Tibial nerve (tissue), 4 donors: ENCODE measurements around the gene PARD3B. TPM values are rescaled to one million over a fixed set of nuclear protein-coding genes. Genes with fewer than 3 reads are reported as not detected.

Experiments
- DNase-seq, 2 donors: peaks; one replicate each; pipeline ENCODE4 v3.0.0-alpha.2; 2019; ENCODE audit warnings: low spot score in 2 of 2
- H3K27ac ChIP-seq, 4 donors: fragments of 200-600 bp; sonication (generic) in 3 of 4; one replicate each; pipeline ENCODE4 v1.5.1; 2017 to 2019; ENCODE audit warnings: mild to moderate bottlenecking in 1 of 4
- H3K27me3 ChIP-seq, 2 donors: fragments of 200-600 bp; sonication (generic) in 1 of 2; one replicate each; pipeline versions ENCODE4 v1.5.1 to v1.6.0; 2017 to 2019
- H3K36me3 ChIP-seq, 3 donors: fragments of 200-600 bp; sonication (generic); one replicate each; pipeline ENCODE4 v1.5.1; 2018 to 2019
- H3K4me1 ChIP-seq, 4 donors: fragments of 200-600 bp; sonication (generic) in 3 of 4; one replicate each; pipeline ENCODE4 v1.5.1; 2017 to 2019
- H3K4me3 ChIP-seq, 4 donors: fragments of 200-600 bp; sonication (generic) in 3 of 4; one replicate each; pipeline ENCODE4 v1.5.1; 2017 to 2019; ENCODE audit warnings: mild to moderate bottlenecking in 1 of 4, moderate library complexity in 1 of 4
- H3K9me3 ChIP-seq, 4 donors: fragments of 200-600 bp; sonication (generic) in 3 of 4; one replicate each; pipeline ENCODE4 v1.5.1; 2017 to 2019
- CTCF ChIP-seq, 5 experiments: fragments of 200-600 bp in 3 of 5; fragments of 450-650 bp in 2 of 5; sonication (generic) in 3 of 5; IDR thresholded peaks; one replicate each; pipeline ENCODE4 v1.5.1; 2016 to 2019; ENCODE audit warnings: antibody characterized with exemption in 5 of 5, mild to moderate bottlenecking in 3 of 5, moderate library complexity in 2 of 5
- EP300 ChIP-seq, 2 donors: sonication (generic); formaldehyde crosslinking; IDR thresholded peaks; one replicate each; pipeline ENCODE4 v1.6.1; 2017; ENCODE audit warnings: antibody characterized with exemption in 2 of 2, mild to moderate bottlenecking in 1 of 2
- POLR2A ChIP-seq, 2 donors: fragments of 450-650 bp; IDR thresholded peaks; one replicate each; pipeline ENCODE4 v1.6.1; 2017; ENCODE audit warnings: antibody characterized with exemption in 2 of 2, mild to moderate bottlenecking in 2 of 2, moderate library complexity in 2 of 2
- WGBS, 2 donors: methylation state at CpG; one replicate each; pipeline ENCODE4 v1.1.5; 2018; 5-methylcytosine and 5-hydroxymethylcytosine counted together
- total RNA-seq, 4 donors: library from RNA; depleted of rRNA; stranded (reverse); fragments of >200 nt; gene quantifications; one replicate each; pipeline ENCODE4 v1.1.0, GENCODE V29; 2016

PARD3B gene
- total RNA-seq, 4 donors from 2014 or later = 47.4 to 101 (median 64.8) TPM

- no peak for TF ChIP-seq CTCF (IDR thresholded peaks at IDR 0.05)
- no peak for TF ChIP-seq POLR2A (IDR thresholded peaks at IDR 0.05)
- no peak for TF ChIP-seq EP300 (IDR thresholded peaks at IDR 0.05)
- DNase-seq = no peak
- H3K27me3 ChIP-seq = no peaks in the 10 kb centered on the region
- no peak overlapping the region for H3K4me3 ChIP-seq
- H3K27ac ChIP-seq = no peak overlapping the region
- no peaks in the 10 kb centered on the region for H3K36me3 ChIP-seq
- no peaks in the 10 kb centered on the region for H3K9me3 ChIP-seq
- WGBS, 2 donors = 86 to 90% methylated on average over 4 of the region's 4 CpGs
- peaks cover 0 to 36% (median 4%) of the 10 kb centered on the region in 4 donors for H3K4me1 ChIP-seq
Measured at GRCh38 chr2:204643326-204643725, 98.1 kb downstream of the PARD3B start.

GRCh38 chr2:204645018-204645773 is 99.9 kb downstream of the PARD3B start:
- no peaks in the 10 kb centered on the region for H3K36me3 ChIP-seq
- no peaks in the 10 kb centered on the region for H3K9me3 ChIP-seq
- TF ChIP-seq CTCF (IDR thresholded peaks at IDR 0.05) = no peak
- TF ChIP-seq POLR2A (IDR thresholded peaks at IDR 0.05) = no peak
- TF ChIP-seq EP300 (IDR thresholded peaks at IDR 0.05) = no peak
- peaks cover 0 to 36% (median 4%) of the 10 kb centered on the region in 4 donors for H3K4me1 ChIP-seq
- no peak overlapping the region for H3K4me3 ChIP-seq
- 26 to 31% methylated on average over 1 of the region's 1 CpG for WGBS, 2 donors
- no peaks in the 10 kb centered on the region for H3K27me3 ChIP-seq
- no peak overlapping the region for H3K27ac ChIP-seq
- no peak for DNase-seq

DNA sequence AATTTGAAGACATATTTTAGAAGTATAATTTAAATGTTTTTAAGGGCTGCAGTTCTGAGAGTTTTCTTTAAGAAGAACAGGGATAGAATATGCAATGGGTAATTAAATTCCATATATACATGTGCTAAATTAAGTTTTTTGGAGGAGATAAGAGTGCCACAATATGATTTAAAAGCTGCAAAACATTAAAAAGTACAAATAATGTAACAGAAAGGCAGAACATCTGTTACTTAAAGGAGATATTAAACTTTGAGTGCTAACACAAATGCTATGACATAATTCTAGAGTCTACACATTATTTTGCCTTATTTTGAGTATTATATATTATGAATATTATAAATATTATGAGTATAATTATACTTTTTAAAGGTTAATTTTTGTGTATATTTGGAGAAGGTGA is 102.4 kb downstream of the PARD3B start:
- H3K27me3 ChIP-seq = no peaks in the 10 kb centered on the region
- no peak for TF ChIP-seq EP300 (IDR thresholded peaks at IDR 0.05)
- no peak for TF ChIP-seq CTCF (IDR thresholded peaks at IDR 0.05)
- no peak for TF ChIP-seq POLR2A (IDR thresholded peaks at IDR 0.05)
- peaks cover 0 to 27% (median 4%) of the 10 kb centered on the region in 4 donors for H3K4me1 ChIP-seq
- H3K27ac ChIP-seq = no peak overlapping the region
- no peak for DNase-seq
- H3K36me3 ChIP-seq = no peaks in the 10 kb centered on the region
- H3K9me3 ChIP-seq = peaks cover 0 to 10% (median 0%) of the 10 kb centered on the region in 4 donors
- H3K4me3 ChIP-seq = no peak overlapping the region

- Histone ChIP-seq H3K27me3 (no peaks in the 10 kb centered on the region), H3K36me3 (no peaks in the 10 kb centered on the region), H3K9me3 (peaks cover 0 to 10% (median 0%) of the 10 kb centered on the region in 4 donors), H3K4me1 (peaks cover 0 to 20% (median 0%) of the 10 kb centered on the region in 4 donors), H3K4me3 (no peak overlapping the region), H3K27ac (no peak overlapping the region)
- no peak for DNase-seq
- no peak for TF ChIP-seq POLR2A (IDR thresholded peaks at IDR 0.05)
- TF ChIP-seq EP300 (IDR thresholded peaks at IDR 0.05) = no peak
- no peak for TF ChIP-seq CTCF (IDR thresholded peaks at IDR 0.05)
Measured at GRCh38 chr2:204650611-204651010, 105.3 kb downstream of the PARD3B start.

DNA sequence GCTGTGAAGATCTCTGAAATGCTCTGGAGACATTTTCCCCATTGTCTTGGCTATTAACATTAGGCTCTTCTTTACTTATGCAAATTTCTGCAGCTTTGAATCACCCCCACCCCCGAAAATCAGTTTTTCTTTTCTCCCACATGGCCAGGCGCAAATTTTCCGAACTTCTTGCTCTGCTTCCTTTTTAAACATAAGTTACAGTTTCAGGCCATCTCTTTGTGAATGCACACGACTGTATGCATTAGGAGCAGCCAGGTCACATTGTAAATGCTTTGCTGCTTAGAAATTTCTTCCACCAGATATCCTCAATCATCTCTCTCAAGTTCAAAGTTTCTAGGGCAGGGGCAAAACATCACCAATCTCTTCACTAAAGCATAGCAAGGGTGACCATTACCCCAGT is 106.8 kb downstream of the PARD3B start:
- peaks cover 0 to 19% (median 0%) of the 10 kb centered on the region in 4 donors for H3K4me1 ChIP-seq
- H3K4me3 ChIP-seq = no peak overlapping the region
- TF ChIP-seq POLR2A (IDR thresholded peaks at IDR 0.05) (no peak), CTCF (IDR thresholded peaks at IDR 0.05) (no peak), EP300 (IDR thresholded peaks at IDR 0.05) (no peak)
- no peak for DNase-seq
- no peaks in the 10 kb centered on the region for H3K36me3 ChIP-seq
- no peaks in the 10 kb centered on the region for H3K27me3 ChIP-seq
- WGBS, 2 donors = 96 to 97% methylated on average over 4 of the region's 4 CpGs
- peaks cover 0 to 10% (median 0%) of the 10 kb centered on the region in 4 donors for H3K9me3 ChIP-seq
- no peak overlapping the region for H3K27ac ChIP-seq
